HCT116 (cell line): ENCODE data around the gene ZNF800. TPM values are rescaled to one million over a fixed set of nuclear protein-coding genes. Genes with fewer than 3 reads are reported as not detected.

Experiments used
- ATAC-seq: fragments of 200-7000 bp; cut with Tn5 transposase; 2 replicates; pipeline ENCODE4 v1.9.1; 2020; ENCODE audit warnings: mild to moderate bottlenecking, moderate library complexity
- BruUV-seq: library from RNA; stranded (reverse); fragments of 400-500 nt; replicated peaks from 2 replicates; lab custom pipeline; 2021; lab: Mats Ljungman, UMichigan
- CTCF ChIA-PET: fragments of 300-600 bp; sonication (Branson Sonifier 250); formaldehyde crosslinking; loops from one replicate; lab custom pipeline; 2021; ENCODE audit warnings: antibody characterized with exemption; lab: Charles Lee
- POLR2A ChIA-PET: fragments of 300-600, 350-600 bp; sonication (Branson Sonifier 250); formaldehyde crosslinking; loops from one replicate; lab custom pipeline; 2021; ENCODE audit warnings: antibody characterized with exemption; lab: Charles Lee
- RAD21 ChIA-PET, 2 experiments: fragments of 300-600 bp; sonication (Branson Sonifier 250); formaldehyde crosslinking; loops; one replicate each; lab custom pipeline; 2023; ENCODE audit warnings: low total read pairs in 2 of 2; ENCODE audit not compliant: uncharacterized antibody in 2 of 2, unreplicated experiment in 2 of 2, low non-redundant PET in 1 of 2; lab: Charles Lee
- DNase-seq: peaks from one replicate; pipeline ENCODE4 v3.0.0-alpha.2; 2010; ENCODE audit warnings: low read depth, low spot score
- H2AFZ ChIP-seq: fragments of 200-600 bp; shearing (Covaris generic), sonication (generic); 2 replicates; pipeline ENCODE4 v1.6.1; 2017; ENCODE audit warnings: low read depth, mixed run types, mixed read lengths, antibody characterized with exemption, low read length; ENCODE audit not compliant: poor library complexity, severe bottlenecking
- H3K27ac ChIP-seq: 2 replicates; pipeline ENCODE4 v1.5.1; 2012; ENCODE audit warnings: low read depth, low read length
- H3K27me3 ChIP-seq: fragments of 200-600 bp; sonication (generic); 2 replicates; pipeline ENCODE4 v1.6.1; 2016; ENCODE audit warnings: mixed run types, low read length, mixed read lengths; ENCODE audit not compliant: insufficient read depth
- H3K36me3 ChIP-seq, 2 experiments: fragments of 200-500 bp in 1 of 2; fragments of 200-600 bp in 1 of 2; sonication (Bioruptor generic) in 1 of 2; sonication (generic) in 1 of 2; 2 replicates each; pipeline versions ENCODE4 v1.5.1 to v1.6.1; 2014 to 2016; ENCODE audit warnings: low read length in 2 of 2, inconsistent platforms in 1 of 2, mixed read lengths in 1 of 2, mixed run types in 1 of 2; ENCODE audit not compliant: insufficient read depth in 2 of 2, control insufficient read depth in 1 of 2
- H3K4me1 ChIP-seq, 2 experiments: fragments of 200-600 bp in 1 of 2; sonication (generic) in 1 of 2; 2 replicates each; pipeline versions ENCODE4 v1.5.1 to v1.6.1; 2012 to 2017; ENCODE audit warnings: low read length in 2 of 2, inconsistent platforms in 1 of 2, mild to moderate bottlenecking in 1 of 2, mixed read lengths in 1 of 2, mixed run types in 1 of 2, moderate library complexity in 1 of 2; ENCODE audit not compliant: insufficient read depth in 2 of 2, control insufficient read depth in 1 of 2
- H3K4me2 ChIP-seq: fragments of 200-600 bp; sonication (generic); 2 replicates; pipeline ENCODE4 v1.6.1; 2017; ENCODE audit warnings: mixed run types, low read length, mixed read lengths
- H3K4me3 ChIP-seq, 2 experiments: fragments of 200-600 bp in 1 of 2; sonication (generic) in 1 of 2; replicated peaks in 1 of 2; 2 replicates each; pipeline ENCODE4 v1.5.1; 2011 to 2016; ENCODE audit warnings: low read length in 2 of 2, control low read depth in 1 of 2, low read depth in 1 of 2, mild to moderate bottlenecking in 1 of 2, mixed read lengths in 1 of 2, mixed run types in 1 of 2
- H3K79me2 ChIP-seq: fragments of 200-600 bp; sonication (generic); 2 replicates; pipeline ENCODE4 v1.6.1; 2017; ENCODE audit warnings: mild to moderate bottlenecking, mixed run types, low read length, moderate library complexity, mixed read lengths; ENCODE audit not compliant: insufficient read depth
- H3K9ac ChIP-seq: fragments of 200-600 bp; sonication (generic); 2 replicates; pipeline ENCODE4 v1.6.1; 2016; ENCODE audit warnings: low read length, mixed read lengths
- H3K9me2 ChIP-seq: fragments of 200-600 bp; sonication (generic), shearing (Covaris generic); 2 replicates; pipeline ENCODE4 v1.6.1; 2017; ENCODE audit warnings: mixed run types, mild to moderate bottlenecking, moderate library complexity; ENCODE audit not compliant: insufficient read depth
- H3K9me3 ChIP-seq, 2 experiments: fragments of 200-500 bp in 1 of 2; fragments of 200-600 bp in 1 of 2; sonication (Bioruptor generic) in 1 of 2; sonication (generic) in 1 of 2; 2 replicates each; pipeline ENCODE4 v1.6.1; 2014 to 2017; ENCODE audit warnings: low read length in 2 of 2, mixed read lengths in 2 of 2, inconsistent platforms in 1 of 2, low read depth in 1 of 2, mild to moderate bottlenecking in 1 of 2, mixed run types in 1 of 2, moderate library complexity in 1 of 2; ENCODE audit not compliant: control insufficient read depth in 1 of 2, insufficient read depth in 1 of 2
- H4K20me1 ChIP-seq: fragments of 200-600 bp; sonication (generic), shearing (Covaris generic); 2 replicates; pipeline ENCODE4 v1.6.1; 2017; ENCODE audit warnings: mixed run types, mild to moderate bottlenecking, moderate library complexity; ENCODE audit not compliant: insufficient read depth
- CEBPB ChIP-seq: IDR thresholded peaks from 2 replicates; pipeline ENCODE4 v1.6.1; 2012; ENCODE audit warnings: low read depth
- CTCF ChIP-seq, 3 experiments: fragments of 200-600 bp in 1 of 3; sonication (generic) in 1 of 3; IDR thresholded peaks in 2 of 3; conservative IDR thresholded peaks in 1 of 3; 2 replicates each; pipeline ENCODE4 v1.5.1; 2012 to 2017; ENCODE audit warnings: low read depth in 2 of 3, low read length in 2 of 3, antibody characterized with exemption in 1 of 3, borderline replicate concordance in 1 of 3, control low read depth in 1 of 3, mild to moderate bottlenecking in 1 of 3, mixed read lengths in 1 of 3, mixed run types in 1 of 3, moderate library complexity in 1 of 3; ENCODE audit not compliant: insufficient read depth in 1 of 3
- EGR1 ChIP-seq: IDR thresholded peaks from 2 replicates; pipeline ENCODE4 v1.6.1; 2012; ENCODE audit warnings: low read depth
- ELF1 ChIP-seq: IDR thresholded peaks from 2 replicates; pipeline ENCODE4 v1.6.1; 2012; ENCODE audit warnings: low read depth, borderline replicate concordance
- EZH2 ChIP-seq: fragments of 200-600 bp; sonication (generic); IDR thresholded peaks from 2 replicates; pipeline ENCODE4 v1.6.1; 2017; ENCODE audit warnings: antibody characterized with exemption, mixed run types
- JUND ChIP-seq: IDR thresholded peaks from 2 replicates; pipeline ENCODE4 v1.6.1; 2012
- MAX ChIP-seq: IDR thresholded peaks from 2 replicates; pipeline ENCODE4 v1.6.1; 2012
- POLR2A ChIP-seq: IDR thresholded peaks from 2 replicates; pipeline ENCODE4 v1.7.0; 2011; ENCODE audit warnings: borderline replicate concordance; ENCODE audit not compliant: insufficient read depth, insufficient read length; ENCODE audit errors: extremely low read depth
- RAD21 ChIP-seq: IDR thresholded peaks from 2 replicates; pipeline ENCODE4 v1.6.1; 2012; ENCODE audit warnings: low read depth, mild to moderate bottlenecking
- REST ChIP-seq: IDR thresholded peaks from 2 replicates; pipeline ENCODE4 v1.6.1; 2012; ENCODE audit warnings: low read depth
- SIN3A ChIP-seq: IDR thresholded peaks from 2 replicates; pipeline ENCODE4 v1.6.1; 2012; ENCODE audit warnings: low read depth
- SP1 ChIP-seq: IDR thresholded peaks from 2 replicates; pipeline ENCODE4 v1.6.1; 2012; ENCODE audit warnings: low read depth
- TCF7L2 ChIP-seq: IDR thresholded peaks from 2 replicates; pipeline ENCODE4 v1.7.0; 2011; ENCODE audit warnings: borderline replicate concordance, inconsistent platforms; ENCODE audit not compliant: insufficient read depth, insufficient read length; ENCODE audit errors: extremely low read depth
- YY1 ChIP-seq: IDR thresholded peaks from 2 replicates; pipeline ENCODE4 v1.6.1; 2011; ENCODE audit warnings: low read length, low read depth, moderate library complexity, mild to moderate bottlenecking; ENCODE audit not compliant: insufficient replicate concordance; ENCODE audit errors: extremely low read depth
- ZBTB33 ChIP-seq: IDR thresholded peaks from 2 replicates; pipeline ENCODE4 v1.6.1; 2011; ENCODE audit warnings: mild to moderate bottlenecking, low read length, moderate library complexity; ENCODE audit not compliant: insufficient replicate concordance; ENCODE audit errors: extremely low read depth
- ZFX ChIP-seq: fragments of 450-650 bp; IDR thresholded peaks from 2 replicates; pipeline ENCODE4 v1.6.1; 2017
- ZNF274 ChIP-seq: fragments of 200-500 bp; sonication (Bioruptor generic); IDR thresholded peaks from 2 replicates; pipeline ENCODE4 v1.6.1; 2014; ENCODE audit warnings: mild to moderate bottlenecking, low read depth, low read length, inconsistent platforms
- intact Hi-C: fragments of 100-400 bp; cut with micrococcal nuclease; formaldehyde crosslinking; loops from 2 replicates; pipeline ENCODE4 v1.10.0; 2022
- total RNA-seq: library from RNA; stranded (reverse); gene quantifications from one replicate; pipeline ENCODE4 v1.2.1, GENCODE V29; 2021; ENCODE audit not compliant: unreplicated experiment

The ZNF800 gene
- total RNA-seq, 1 experiment from 2014 or later, result 30.9 TPM

- Histone ChIP-seq H3K27me3 (peaks cover 26% of the 10 kb centered on the region), H4K20me1 (no peaks in the 10 kb centered on the region), H3K79me2 (no peaks in the 10 kb centered on the region), H3K4me1 (no peaks in the 10 kb centered on the region), H3K9ac (no peak overlapping the region), H3K9me2 (no peaks in the 10 kb centered on the region), H3K27ac (no peak overlapping the region), H3K9me3 (no peaks in the 10 kb centered on the region), H3K36me3 (no peaks in the 10 kb centered on the region), H3K4me2 (no peak overlapping the region), H2AFZ (no peak overlapping the region), H3K4me3 (no peak overlapping the region)
- TF ChIP-seq REST (no peak), SIN3A (no peak), EGR1 (no peak), CTCF (IDR thresholded peaks at IDR 0.05 in 2 of 3, conservative IDR thresholded peaks at IDR 0.05 in 1 of 3; ENCODE audit: borderline replicate concordance in 1 of 3, insufficient read depth in 1 of 3, low read depth in 2 of 3, low read length in 2 of 3) (no peak), MAX (no peak), TCF7L2 (no peak), CEBPB (no peak), YY1 (no peak), POLR2A (no peak), EZH2 (no peak), ZBTB33 (no peak), ZFX (no peak), ZNF274 (no peak), JUND (no peak), RAD21 (no peak), ELF1 (no peak), SP1 (no peak)
- BruUV-seq, result no TSS peak
- ChIA-PET POLR2A (no interaction called here), CTCF (no interaction called here), RAD21 (no interaction called here)
- intact Hi-C loops, result no loop called here
- DNase-seq (no peak), ATAC-seq (no peak)
Observed at GRCh38 chr7:127332880-127333279, 59.6 kb downstream of the ZNF800 start.
